Measurements from ENCODE around the gene BTG4. TPM values are rescaled to one million over a fixed set of nuclear protein-coding genes. Genes with fewer than 3 reads are reported as not detected.

Gene BTG4
- total RNA-seq, 1 experiment from 2014 or later: not detected

DNA sequence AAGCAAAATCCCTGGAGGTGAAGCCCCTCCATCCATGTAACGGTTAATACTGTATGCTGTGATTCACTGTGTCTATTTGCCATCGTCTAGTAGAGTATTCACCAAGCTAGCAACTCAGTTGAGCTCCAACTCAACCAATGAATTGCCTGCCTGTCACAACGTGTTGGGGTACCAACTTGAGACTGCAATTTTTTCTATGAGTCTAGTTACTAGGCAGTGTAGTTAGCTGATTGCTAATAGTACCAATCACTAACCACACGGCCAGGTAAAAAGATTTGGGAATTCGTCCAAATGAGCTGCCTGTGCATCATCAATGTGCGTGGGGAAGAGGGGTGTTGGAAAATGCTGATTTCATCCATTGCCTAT, 1.0 kb upstream of the BTG4 start:
- ATAC-seq (no peak), DNase-seq (ENCODE audit: low read depth, low spot score) (no peak)
- RAD21 ChIA-PET (ENCODE audit: low non-redundant PET in 1 of 2, low total read pairs in 2 of 2, uncharacterized antibody in 2 of 2, unreplicated experiment in 2 of 2): no interaction called here
- Histone ChIP-seq H3K27ac (ENCODE audit: low read depth, low read length) (no peak overlapping the region), H3K36me3 (ENCODE audit: control insufficient read depth in 1 of 2, insufficient read depth in 2 of 2, low read length in 2 of 2) (no peaks in the 10 kb centered on the region), H3K9me2 (ENCODE audit: insufficient read depth) (no peaks in the 10 kb centered on the region), H3K4me2 (ENCODE audit: low read length) (no peak overlapping the region), H3K9me3 (ENCODE audit: control insufficient read depth in 1 of 2, insufficient read depth in 1 of 2, low read depth in 1 of 2, low read length in 2 of 2) (no peaks in the 10 kb centered on the region), H4K20me1 (ENCODE audit: insufficient read depth) (no peaks in the 10 kb centered on the region), H3K9ac (ENCODE audit: low read length) (no peak overlapping the region), H3K79me2 (ENCODE audit: insufficient read depth, low read length) (no peaks in the 10 kb centered on the region), H3K4me1 (ENCODE audit: control insufficient read depth in 1 of 2, insufficient read depth in 2 of 2, low read length in 2 of 2) (no peaks in the 10 kb centered on the region), H3K4me3 (replicated peaks in 1 of 2; ENCODE audit: low read depth in 1 of 2, low read length in 2 of 2) (no peak overlapping the region), H3K27me3 (ENCODE audit: insufficient read depth, low read length) (no peaks in the 10 kb centered on the region), H2AFZ (ENCODE audit: low read depth, low read length, poor library complexity, severe bottlenecking) (no peak overlapping the region)
- POLR2A ChIA-PET: no interaction called here
- CTCF ChIA-PET: no interaction called here
- intact Hi-C loops (cut with micrococcal nuclease): no loop called here
- no TSS peak for BruUV-seq (replicated peaks)
- TF ChIP-seq TCF7L2 (IDR thresholded peaks at IDR 0.05; ENCODE audit: borderline replicate concordance, extremely low read depth, insufficient read depth, insufficient read length): no peak
- no peak for TF ChIP-seq EZH2phosphoT487 (IDR thresholded peaks at IDR 0.05; ENCODE audit: borderline replicate concordance)
- no peak for TF ChIP-seq FOSL1 (IDR thresholded peaks at IDR 0.05; ENCODE audit: low read depth)
- no peak for TF ChIP-seq CEBPB (IDR thresholded peaks at IDR 0.05; ENCODE audit: low read depth)
- TF ChIP-seq POLR2A (IDR thresholded peaks at IDR 0.05; ENCODE audit: borderline replicate concordance, extremely low read depth, insufficient read depth, insufficient read length): no peak
- no peak for TF ChIP-seq ZNF274 (IDR thresholded peaks at IDR 0.05; ENCODE audit: low read depth, low read length)
- TF ChIP-seq SP1 (IDR thresholded peaks at IDR 0.05; ENCODE audit: low read depth): no peak
- TF ChIP-seq MAX (IDR thresholded peaks at IDR 0.05): no peak
- no peak for TF ChIP-seq CBX3 (IDR thresholded peaks at IDR 0.05; ENCODE audit: low read depth)
- TF ChIP-seq, protein P1, sequence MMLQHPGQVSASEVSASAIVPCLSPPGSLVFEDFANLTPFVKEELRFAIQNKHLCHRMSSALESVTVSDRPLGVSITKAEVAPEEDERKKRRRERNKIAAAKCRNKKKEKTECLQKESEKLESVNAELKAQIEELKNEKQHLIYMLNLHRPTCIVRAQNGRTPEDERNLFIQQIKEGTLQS (IDR thresholded peaks at IDR 0.05): no peak
- no peak for TF ChIP-seq REST (IDR thresholded peaks at IDR 0.05; ENCODE audit: low read depth)
- no peak for TF ChIP-seq EGR1 (IDR thresholded peaks at IDR 0.05; ENCODE audit: low read depth)
- no peak for TF ChIP-seq SIN3A (IDR thresholded peaks at IDR 0.05; ENCODE audit: low read depth)
- no peak for TF ChIP-seq ELF1 (IDR thresholded peaks at IDR 0.05; ENCODE audit: borderline replicate concordance, low read depth)
- TF ChIP-seq, protein P2, sequence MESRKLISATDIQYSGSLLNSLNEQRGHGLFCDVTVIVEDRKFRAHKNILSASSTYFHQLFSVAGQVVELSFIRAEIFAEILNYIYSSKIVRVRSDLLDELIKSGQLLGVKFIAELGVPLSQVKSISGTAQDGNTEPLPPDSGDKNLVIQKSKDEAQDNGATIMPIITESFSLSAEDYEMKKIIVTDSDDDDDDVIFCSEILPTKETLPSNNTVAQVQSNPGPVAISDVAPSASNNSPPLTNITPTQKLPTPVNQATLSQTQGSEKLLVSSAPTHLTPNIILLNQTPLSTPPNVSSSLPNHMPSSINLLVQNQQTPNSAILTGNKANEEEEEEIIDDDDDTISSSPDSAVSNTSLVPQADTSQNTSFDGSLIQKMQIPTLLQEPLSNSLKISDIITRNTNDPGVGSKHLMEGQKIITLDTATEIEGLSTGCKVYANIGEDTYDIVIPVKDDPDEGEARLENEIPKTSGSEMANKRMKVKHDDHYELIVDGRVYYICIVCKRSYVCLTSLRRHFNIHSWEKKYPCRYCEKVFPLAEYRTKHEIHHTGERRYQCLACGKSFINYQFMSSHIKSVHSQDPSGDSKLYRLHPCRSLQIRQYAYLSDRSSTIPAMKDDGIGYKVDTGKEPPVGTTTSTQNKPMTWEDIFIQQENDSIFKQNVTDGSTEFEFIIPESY (IDR thresholded peaks at IDR 0.05; ENCODE audit: extremely low read depth, insufficient replicate concordance, low read length): no peak
- no peak for TF ChIP-seq EZH2 (IDR thresholded peaks at IDR 0.05)
- TF ChIP-seq RAD21 (IDR thresholded peaks at IDR 0.05; ENCODE audit: low read depth): no peak

Data from HCT116 (cell line).